GM19099 (cell line): Measurements from ENCODE around the gene GRIA1.

Experiments used
- POLR2A ChIP-seq: IDR thresholded peaks from 3 replicates; pipeline ENCODE4 v1.6.1; 2011; ENCODE audit warnings: low read depth; ENCODE audit not compliant: insufficient read length; ENCODE audit errors: extremely low read depth

GRIA1 gene

GRCh38 chr5:153605386-153605785 lies 114.9 kb downstream of the GRIA1 start:
- TF ChIP-seq POLR2A: no peak

DNA sequence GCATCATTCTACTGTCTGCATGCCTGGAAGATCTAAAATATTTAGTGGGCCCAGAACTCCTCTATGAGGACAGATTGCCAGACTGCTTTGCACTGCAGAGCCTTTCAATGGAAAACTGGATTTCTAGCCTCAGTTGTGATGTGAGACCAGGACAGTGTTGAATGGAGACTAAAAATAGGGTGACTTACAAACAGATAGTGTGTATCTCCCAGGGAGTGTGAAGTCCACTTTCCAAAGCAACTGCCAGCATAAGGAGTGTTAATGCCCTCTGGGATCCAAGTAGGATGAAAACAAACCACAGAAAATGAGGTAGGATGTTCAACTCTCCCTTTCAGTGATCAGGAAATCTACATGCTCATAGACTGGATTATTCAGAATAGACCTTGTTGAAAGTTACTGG lies 119.5 kb downstream of the GRIA1 start:
- no peak for TF ChIP-seq POLR2A

- no peak for TF ChIP-seq POLR2A
These were observed 120.3 kb downstream of the GRIA1 start for GRCh38 chr5:153610811-153611210.

DNA sequence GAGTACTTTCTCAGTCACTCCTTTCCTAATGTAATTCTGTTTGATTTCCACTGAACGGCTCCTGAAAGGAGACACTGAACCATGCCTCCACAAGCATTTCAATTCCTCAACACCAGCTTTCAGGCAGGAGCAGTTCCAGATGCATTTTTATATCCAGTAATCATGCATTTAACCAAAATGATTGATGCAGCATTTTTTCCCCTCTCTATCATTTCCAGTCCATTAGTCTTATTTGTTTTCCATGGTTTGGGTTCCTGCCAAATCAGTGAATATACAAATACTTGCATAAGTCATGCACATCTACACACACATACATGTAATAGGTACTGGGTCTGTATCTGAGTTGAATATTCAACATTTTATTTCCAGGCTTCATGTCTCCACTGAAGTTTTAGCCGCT lies 122.7 kb downstream of the GRIA1 start:
- no peak for TF ChIP-seq POLR2A

- TF ChIP-seq POLR2A: no peak
These were observed 123.2 kb downstream of the GRIA1 start for GRCh38 chr5:153613672-153614071.

GRCh38 chr5:153617190-153617589 lies 126.7 kb downstream of the GRIA1 start:
- TF ChIP-seq POLR2A: no peak

DNA sequence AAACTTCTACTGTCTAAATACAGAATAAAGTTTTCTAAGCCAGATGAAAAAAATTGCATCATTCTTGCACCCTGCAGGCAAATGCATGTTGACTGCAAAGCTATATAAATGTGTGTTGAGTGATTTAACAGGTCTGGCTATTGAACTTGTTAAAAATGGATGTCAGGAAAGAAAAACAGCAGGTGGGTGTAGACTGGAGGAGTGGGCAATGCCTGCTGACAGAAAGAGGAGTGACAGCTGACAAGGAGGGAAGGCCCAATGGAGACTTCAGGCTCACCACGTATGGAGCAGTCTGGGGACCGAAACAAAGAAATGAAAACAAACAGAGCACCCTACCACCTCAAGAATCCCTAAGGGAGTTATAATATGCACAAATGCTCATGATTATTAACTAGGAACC lies 127.8 kb downstream of the GRIA1 start:
- TF ChIP-seq POLR2A: no peak

- TF ChIP-seq POLR2A: no peak
These were observed 128.4 kb downstream of the GRIA1 start for GRCh38 chr5:153618867-153619266.

DNA sequence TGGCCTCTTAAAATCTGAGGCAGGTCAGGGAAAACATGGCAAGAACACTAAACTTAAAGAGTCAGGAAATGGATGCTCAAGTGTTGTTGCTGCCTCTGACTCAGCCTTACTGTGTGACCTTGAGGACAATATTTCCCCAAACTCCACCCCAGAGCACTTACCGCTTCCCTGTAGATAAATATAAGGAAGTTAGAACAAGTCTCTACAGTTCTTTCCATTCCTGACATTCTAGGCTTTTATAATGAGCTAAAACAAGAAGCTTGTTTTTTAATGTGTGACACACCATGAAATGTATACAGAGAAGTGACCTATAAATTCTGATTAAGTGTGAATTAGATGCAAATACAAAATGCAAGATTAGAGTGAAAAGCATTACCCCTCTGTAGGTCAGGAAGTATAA lies 129.3 kb downstream of the GRIA1 start:
- TF ChIP-seq POLR2A: no peak

DNA sequence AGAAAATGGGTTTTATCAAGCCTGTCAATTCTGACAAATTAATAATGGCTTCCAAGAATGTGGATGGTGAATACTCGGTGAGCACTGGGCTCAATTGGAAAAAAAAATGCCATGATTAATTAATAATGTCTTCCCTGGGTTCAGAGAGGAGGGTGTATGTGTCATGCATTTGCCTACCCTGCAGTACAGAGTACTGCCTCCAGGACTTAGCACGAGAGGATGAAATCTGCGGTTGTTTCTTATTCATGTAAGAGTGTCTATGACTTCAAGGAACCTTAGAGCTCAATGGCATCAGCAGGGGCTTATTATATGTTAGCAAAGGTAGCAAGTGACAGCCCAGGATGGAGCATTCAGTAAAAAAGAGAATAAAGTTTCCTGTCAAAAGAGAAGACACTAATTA lies 132.7 kb downstream of the GRIA1 start:
- no peak for TF ChIP-seq POLR2A

DNA sequence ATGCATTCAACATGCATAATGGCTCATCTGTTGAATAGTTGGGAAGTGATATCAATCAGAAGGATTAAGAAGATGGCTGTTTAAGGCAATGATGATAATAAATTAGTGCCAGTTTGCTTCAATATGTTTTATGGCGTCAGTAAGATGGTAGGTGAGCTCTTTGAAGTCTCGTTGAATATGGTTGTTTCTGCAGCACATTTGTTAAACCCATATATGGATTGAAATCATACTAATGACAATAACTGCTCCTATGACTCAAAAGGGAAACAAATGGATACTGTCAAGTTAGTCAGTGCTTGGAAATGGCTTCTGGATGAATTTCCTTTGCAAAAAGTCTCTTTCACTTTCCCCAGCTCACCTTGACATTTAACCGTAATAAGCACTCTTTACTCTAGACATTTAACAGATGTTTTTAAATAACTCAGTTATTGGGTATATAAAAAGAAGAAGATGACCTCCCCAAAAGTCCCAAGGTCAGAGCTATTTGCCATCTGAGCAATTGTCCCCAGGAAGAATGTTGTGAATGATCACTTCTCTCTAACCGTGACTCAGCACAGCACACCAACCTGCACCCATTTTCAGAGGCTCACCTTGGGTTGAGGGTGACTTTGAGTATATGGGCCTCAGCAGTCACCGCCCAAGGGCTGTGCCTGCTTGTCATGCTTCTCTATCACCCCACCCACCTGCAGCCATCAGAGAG lies 133.4 kb downstream of the GRIA1 start:
- no peak for TF ChIP-seq POLR2A

DNA sequence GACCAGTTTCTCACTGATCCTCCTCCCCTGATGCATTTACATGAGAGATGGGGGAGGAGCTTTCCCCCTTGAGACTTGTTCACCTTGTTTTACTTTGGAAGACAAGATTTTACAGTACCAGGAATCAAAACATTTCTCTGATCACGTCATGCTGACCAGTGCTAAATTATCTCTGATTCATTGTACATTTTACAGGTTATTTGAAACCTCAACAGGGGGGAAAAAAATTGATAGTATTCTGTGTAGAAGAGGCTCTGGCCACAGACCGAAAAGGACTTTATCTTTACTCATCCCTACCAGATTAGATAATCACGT lies 133.9 kb downstream of the GRIA1 start:
- no peak for TF ChIP-seq POLR2A

- no peak for TF ChIP-seq POLR2A
These were observed 135.4 kb downstream of the GRIA1 start for GRCh38 chr5:153625826-153626354.

GRCh38 chr5:153626836-153627235 lies 136.4 kb downstream of the GRIA1 start:
- no peak for TF ChIP-seq POLR2A

DNA sequence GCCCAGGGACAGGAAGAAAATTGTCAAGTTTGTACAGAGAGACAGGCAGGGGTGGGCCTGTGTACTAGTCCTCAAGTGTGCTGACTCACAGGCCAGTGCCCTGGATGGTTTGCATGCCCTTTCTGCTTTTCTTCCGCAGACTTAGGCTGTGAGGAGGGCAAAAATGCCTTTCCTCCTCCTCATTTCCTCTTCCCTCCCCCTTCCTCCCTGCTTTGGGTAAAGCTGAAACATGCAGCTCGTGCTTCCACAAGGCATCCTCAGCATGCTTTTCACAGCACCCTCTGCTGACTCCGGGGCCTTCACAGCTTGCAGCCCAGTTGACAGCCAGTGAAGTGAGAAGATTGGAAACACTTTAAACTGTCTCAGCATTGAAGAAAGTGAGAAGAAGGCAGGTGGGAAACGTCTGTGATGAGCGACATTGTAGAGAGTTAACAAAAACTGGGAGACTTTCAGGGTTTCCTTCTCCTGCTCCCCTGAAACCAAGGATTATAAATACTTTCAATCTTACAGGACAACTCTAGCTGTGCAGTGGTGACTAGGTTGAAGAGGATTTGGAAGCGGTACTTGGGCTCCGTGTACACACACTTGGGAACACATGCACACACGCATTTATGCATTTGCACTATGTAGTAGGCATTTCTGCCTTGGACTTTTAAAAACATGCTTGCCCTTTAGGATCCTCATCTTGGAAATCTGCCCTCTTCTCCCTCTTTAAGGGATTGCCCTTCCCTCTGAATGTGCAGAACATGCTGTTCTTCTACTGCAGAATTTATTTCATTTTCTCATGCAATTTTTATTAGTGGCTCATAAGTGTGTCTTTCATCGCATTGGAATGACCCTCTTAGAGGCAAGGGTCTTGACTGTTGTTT lies 138.8 kb downstream of the GRIA1 start:
- no peak for TF ChIP-seq POLR2A

GRCh38 chr5:153630546-153630945 lies 140.1 kb downstream of the GRIA1 start:
- no peak for TF ChIP-seq POLR2A
